Immature natural killer cell (primary cell): ENCODE measurements around the gene PAX8. TPM values are rescaled to one million over a fixed set of nuclear protein-coding genes. Genes with fewer than 3 reads are reported as not detected.
"Not testable (repeated sequence)": the region's sequence is repeated elsewhere in the genome, so short reads cannot be mapped to it uniquely, and the experiment has no call there.

Source experiments
- DNase-seq, 3 donors: peaks; one replicate each; pipeline ENCODE4 v3.0.0; 2022; ENCODE audit warnings: mixed read lengths in 1 of 3
- H3K27ac Mint-ChIP-seq, 6 donors: one replicate each; pipeline ENCODE4 v1.8.0; 2020; ENCODE audit warnings: mixed read lengths in 6 of 6, mild to moderate bottlenecking in 5 of 6, inconsistent platforms in 4 of 6, moderate library complexity in 3 of 6
- H3K27me3 Mint-ChIP-seq, 3 donors: one replicate each; pipeline ENCODE4 v1.8.0; 2020 to 2021; ENCODE audit warnings: low read depth in 3 of 3, mild to moderate bottlenecking in 3 of 3, mixed read lengths in 3 of 3, moderate library complexity in 3 of 3, inconsistent platforms in 1 of 3
- H3K36me3 Mint-ChIP-seq, 3 donors: one replicate each; pipeline ENCODE4 v1.8.0; 2020; ENCODE audit warnings: mixed read lengths in 3 of 3, inconsistent platforms in 2 of 3, mild to moderate bottlenecking in 2 of 3
- H3K4me1 Mint-ChIP-seq, 2 donors: one replicate each; pipeline ENCODE4 v1.8.0; 2020; ENCODE audit warnings: inconsistent platforms in 2 of 2, mild to moderate bottlenecking in 2 of 2, mixed read lengths in 2 of 2, moderate library complexity in 1 of 2
- H3K4me3 Mint-ChIP-seq, 5 donors: one replicate each; pipeline ENCODE4 v1.8.0; 2020; ENCODE audit warnings: mild to moderate bottlenecking in 5 of 5, mixed read lengths in 5 of 5, inconsistent platforms in 3 of 5, moderate library complexity in 3 of 5
- H3K9me3 Mint-ChIP-seq, 6 donors: one replicate each; pipeline ENCODE4 v1.8.0; 2020; ENCODE audit warnings: mild to moderate bottlenecking in 6 of 6, mixed read lengths in 6 of 6, inconsistent platforms in 4 of 6, moderate library complexity in 3 of 6
- polyA plus RNA-seq, 3 donors: library from polyadenylated mRNA; unstranded; fragments of 300-500 nt; fragmentation: Illumina TruSeq; gene quantifications; one replicate each; pipeline ENCODE4 v1.2.3, GENCODE V29; 2021

Gene PAX8
- under 1 TPM in 2 of 3 donors, not detected in 1; 0.29 to 0.93 TPM for polyA plus RNA-seq

DNA sequence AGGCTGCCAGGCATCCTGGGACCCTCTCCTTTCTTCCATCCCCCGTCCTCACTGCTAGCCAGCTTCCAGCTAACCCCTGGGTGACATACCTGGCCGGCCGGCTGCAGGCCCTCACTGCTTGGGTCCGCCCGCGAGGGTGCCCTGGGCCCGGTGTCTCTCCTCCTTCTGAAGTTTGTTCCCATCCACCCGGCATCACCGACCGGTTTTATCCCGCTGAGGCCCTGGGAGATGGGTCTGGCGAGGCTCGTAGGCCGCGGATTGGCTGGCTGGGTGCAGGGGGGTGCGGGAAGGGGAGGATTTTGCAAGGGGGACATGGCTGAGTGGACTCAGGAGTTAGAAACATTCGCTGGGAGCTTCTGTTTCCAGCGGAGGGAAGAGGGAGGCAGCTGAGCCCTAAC is at the start of gene PAX8:
Gene PAX8, minus strand, starts transcription at position 180 of the 398 bp plus-strand sequence. CDS start 527 bp downstream, outside the sequence.
- peaks cover 0 to 1% of the 10 kb centered on the region in 2 donors for H3K4me1 Mint-ChIP-seq
- no peak for DNase-seq
- no peak within 1 kb of the TSS for H3K4me3 Mint-ChIP-seq
- peaks cover 11 to 35% (median 16%) of the 10 kb centered on the region in 3 donors for H3K27me3 Mint-ChIP-seq
- H3K27ac Mint-ChIP-seq: no peak within 1 kb of the TSS
- H3K36me3 Mint-ChIP-seq: no peaks in the 10 kb centered on the region
- no peaks in the 10 kb centered on the region for H3K9me3 Mint-ChIP-seq

DNA sequence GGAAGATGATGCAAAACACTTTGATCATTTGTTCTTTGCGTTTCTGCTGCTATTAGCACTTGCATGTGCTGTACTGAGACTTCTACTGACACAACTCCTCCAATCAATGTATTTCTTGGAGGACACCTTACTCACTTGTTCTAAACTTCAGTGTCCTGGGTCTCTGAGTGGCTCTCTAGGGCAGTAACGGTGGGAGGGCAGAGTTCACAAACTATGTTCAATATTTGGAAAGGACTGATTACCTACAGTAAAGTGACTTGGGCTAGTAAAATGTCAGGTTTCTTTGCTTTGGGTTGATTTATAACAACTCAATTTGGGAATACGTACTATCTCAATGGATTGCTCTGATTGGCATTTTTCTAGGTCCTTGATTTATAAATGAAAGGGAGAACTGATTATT is 49.3 kb upstream of the PAX8 start:
- Mint-ChIP-seq H3K9me3 (no peaks in the 10 kb centered on the region), H3K27ac (no peak overlapping the region), H3K36me3 (no peaks in the 10 kb centered on the region), H3K27me3 (peaks cover 0 to 15% (median 7%) of the 10 kb centered on the region in 3 donors), H3K4me3 (no peak overlapping the region), H3K4me1 (peaks cover 4 to 17% of the 10 kb centered on the region in 2 donors)
- DNase-seq: no peak

DNA sequence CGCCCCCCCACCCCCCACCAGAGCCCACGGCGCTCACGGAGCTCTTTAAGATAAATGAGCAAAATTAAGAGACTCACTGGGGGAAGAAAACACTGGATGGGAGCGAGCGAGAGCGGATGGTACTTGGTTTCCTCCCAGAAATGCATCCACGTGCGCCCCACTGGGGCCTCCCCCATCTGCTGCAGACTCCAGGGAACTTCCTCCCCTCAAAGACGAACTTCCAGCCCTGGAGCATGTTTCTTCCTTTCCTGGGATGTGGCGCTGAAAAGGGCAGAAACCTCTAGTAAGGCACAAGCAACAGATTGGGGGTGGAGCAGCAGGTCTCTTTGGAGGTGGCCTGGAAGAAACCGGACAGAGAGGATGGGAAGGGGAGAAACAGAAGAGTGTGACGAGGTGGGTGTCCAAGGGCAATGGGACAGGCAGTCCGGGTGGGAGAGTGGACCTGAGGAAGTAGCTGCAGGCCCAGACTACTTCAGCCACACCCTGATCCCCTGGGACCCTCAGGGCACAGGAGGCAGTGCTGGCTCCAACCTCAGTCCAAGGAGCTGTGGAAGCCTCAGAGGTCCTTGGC is 46.5 kb upstream of the PAX8 start:
- H3K9me3 Mint-ChIP-seq, H3K36me3 Mint-ChIP-seq, DNase-seq: not testable (repeated sequence)
- Mint-ChIP-seq H3K4me3 (peak overlapping the region in 3 of 5 donors; percentile 43 to 70 (median 58)), H3K4me1 (peaks cover 4 to 17% of the 10 kb centered on the region in 2 donors), H3K27ac (peak overlapping the region in 1 of 6 donors; percentile 40), H3K27me3 (peaks cover 0 to 18% (median 7%) of the 10 kb centered on the region in 3 donors)

DNA sequence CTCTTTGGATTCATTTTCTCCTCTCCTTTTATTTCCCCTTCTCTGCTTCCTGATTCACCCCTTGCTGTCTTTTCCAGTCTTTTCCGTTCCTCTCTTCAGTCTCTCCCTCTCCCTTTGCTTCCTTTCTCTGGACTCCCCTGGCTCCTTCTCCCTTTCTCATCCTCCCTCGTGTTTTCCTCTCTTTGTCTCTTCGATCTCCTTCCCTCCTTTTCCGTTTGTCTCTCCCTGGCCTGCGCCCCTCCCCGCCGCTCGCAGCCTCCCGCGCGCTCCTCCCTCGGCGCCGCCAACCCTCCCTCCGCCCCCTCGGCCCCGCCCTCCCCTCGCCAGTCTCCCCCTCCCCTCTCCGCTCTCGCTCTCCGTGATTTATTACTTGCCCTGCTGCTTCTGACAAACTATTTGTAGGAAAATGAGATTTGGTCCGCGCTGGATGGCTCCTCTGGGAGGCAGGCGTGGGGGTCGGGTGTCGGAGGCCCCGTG is 46.0 kb upstream of the PAX8 start:
- Mint-ChIP-seq H3K27me3 (peaks cover 0 to 18% (median 7%) of the 10 kb centered on the region in 3 donors), H3K36me3 (no peaks in the 10 kb centered on the region), H3K4me1 (peaks cover 4 to 17% of the 10 kb centered on the region in 2 donors), H3K9me3 (no peaks in the 10 kb centered on the region), H3K4me3 (peak overlapping the region; percentile 19 to 70 (median 43)), H3K27ac (no peak overlapping the region)
- DNase-seq: no peak

DNA sequence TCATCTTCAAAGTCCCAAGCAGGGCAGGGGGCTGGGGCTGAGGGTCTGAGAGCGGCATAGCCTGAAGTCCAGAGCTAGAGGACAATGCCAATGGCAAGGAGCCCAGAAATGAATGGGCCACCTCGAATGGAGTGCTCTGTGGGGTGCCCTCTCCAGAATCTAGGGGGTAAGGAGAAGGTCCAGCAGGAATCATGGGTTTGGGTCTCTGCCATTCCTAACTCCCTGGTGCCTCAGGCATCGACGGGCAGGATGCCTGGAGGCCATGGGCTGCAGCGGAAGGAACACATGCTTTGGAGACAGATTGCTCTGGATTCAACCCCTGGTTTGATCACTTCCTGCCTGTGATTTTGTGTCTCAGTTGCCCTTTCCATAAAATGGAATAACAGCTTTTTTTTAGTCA is 44.4 kb upstream of the PAX8 start:
- DNase-seq, H3K4me3 Mint-ChIP-seq, H3K9me3 Mint-ChIP-seq, H3K27ac Mint-ChIP-seq, H3K36me3 Mint-ChIP-seq: not testable (repeated sequence)
- Mint-ChIP-seq H3K4me1 (peaks cover 4 to 17% of the 10 kb centered on the region in 2 donors), H3K27me3 (peaks cover 0 to 18% (median 7%) of the 10 kb centered on the region in 3 donors)

DNA sequence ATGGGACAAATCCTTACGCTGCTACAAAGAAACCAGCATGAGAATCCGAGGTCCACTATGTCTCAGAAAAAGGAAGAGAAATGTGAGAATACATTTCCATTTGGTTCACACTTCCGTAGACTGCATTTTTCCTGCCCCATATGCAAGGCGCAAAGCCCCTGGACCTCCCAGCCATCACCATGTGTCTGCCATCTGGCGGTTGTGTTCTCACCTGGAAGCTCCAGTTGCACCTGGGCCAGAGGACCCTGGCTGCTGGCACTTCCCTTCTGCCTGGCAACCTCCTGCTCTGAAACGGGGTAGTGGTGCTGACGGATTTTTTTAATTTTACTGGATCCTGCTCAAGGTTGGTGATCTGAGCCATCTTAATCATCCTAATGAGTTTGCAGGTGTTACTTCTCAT is 41.4 kb upstream of the PAX8 start:
- H3K4me3 Mint-ChIP-seq, DNase-seq, H3K9me3 Mint-ChIP-seq, H3K36me3 Mint-ChIP-seq, H3K4me1 Mint-ChIP-seq, H3K27ac Mint-ChIP-seq: not testable (repeated sequence)
- H3K27me3 Mint-ChIP-seq: peaks cover 0 to 17% (median 4%) of the 10 kb centered on the region in 3 donors

DNA sequence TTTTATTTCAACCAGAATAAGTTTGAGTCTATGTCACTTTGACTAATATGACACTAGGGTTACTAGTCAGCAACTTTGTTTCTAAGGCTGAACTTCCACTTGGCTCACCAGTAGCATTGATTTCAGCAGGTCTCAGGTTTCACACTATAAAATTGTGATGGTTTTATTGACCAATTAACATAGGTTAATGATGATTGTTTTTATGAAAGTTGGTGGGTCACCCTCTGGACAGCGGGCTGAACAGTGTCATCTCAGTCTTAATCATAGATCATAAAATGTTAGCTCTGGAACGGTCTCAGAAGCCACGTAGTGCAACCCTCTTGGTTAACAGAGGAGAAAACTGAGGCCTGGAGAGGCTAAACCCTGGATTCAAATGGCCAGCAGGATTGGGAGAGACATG is 40.2 kb upstream of the PAX8 start:
- H3K27ac Mint-ChIP-seq, DNase-seq, H3K36me3 Mint-ChIP-seq, H3K9me3 Mint-ChIP-seq, H3K4me1 Mint-ChIP-seq, H3K4me3 Mint-ChIP-seq: not testable (repeated sequence)
- peaks cover 0 to 13% (median 3%) of the 10 kb centered on the region in 3 donors for H3K27me3 Mint-ChIP-seq

DNA sequence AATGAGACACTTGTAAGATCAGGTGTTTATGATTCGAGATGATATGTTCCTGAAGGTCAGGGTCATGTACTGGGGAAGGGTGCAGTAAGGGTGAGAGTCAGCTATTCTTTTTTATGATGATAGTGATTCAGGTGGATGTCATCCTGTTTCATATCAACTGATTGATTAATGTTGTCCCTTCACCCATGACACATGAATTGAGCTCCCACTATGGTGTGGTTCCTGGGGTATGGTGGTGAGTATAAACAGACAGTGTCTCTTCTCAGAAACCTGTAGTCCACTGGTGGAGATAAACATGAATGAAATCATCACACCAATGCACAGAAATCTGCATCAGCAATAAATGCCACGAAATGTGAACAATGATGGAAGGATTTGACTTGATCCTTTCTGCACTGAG is 37.4 kb upstream of the PAX8 start:
- no peak for DNase-seq
- H3K27ac Mint-ChIP-seq: no peak overlapping the region
- no peaks in the 10 kb centered on the region for H3K4me1 Mint-ChIP-seq
- H3K27me3 Mint-ChIP-seq: peaks cover 0 to 6% (median 3%) of the 10 kb centered on the region in 3 donors
- no peak overlapping the region for H3K4me3 Mint-ChIP-seq
- H3K9me3 Mint-ChIP-seq: no peaks in the 10 kb centered on the region
- no peaks in the 10 kb centered on the region for H3K36me3 Mint-ChIP-seq

DNA sequence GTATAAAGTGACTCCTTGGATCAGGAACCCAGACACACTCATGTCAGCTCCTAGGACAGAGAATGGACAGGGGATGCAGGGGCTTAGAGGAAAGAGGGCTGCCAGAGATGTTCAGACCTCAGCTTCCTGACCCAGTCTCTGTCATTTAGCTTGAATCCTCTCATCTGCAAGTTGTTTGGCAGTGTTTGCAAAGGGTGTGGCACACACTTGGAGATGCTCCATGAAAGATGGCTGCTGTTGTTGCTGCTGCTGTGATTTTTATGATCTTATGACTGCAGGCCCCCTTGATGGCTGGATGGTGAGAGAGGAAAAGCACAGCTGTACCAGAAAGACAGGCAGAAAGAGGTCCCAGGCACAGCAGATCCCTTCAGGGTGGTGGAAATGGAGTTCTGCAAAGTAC is 35.9 kb upstream of the PAX8 start:
- not testable (repeated sequence) for DNase-seq, H3K9me3 Mint-ChIP-seq, H3K27me3 Mint-ChIP-seq, H3K36me3 Mint-ChIP-seq, H3K4me3 Mint-ChIP-seq, H3K27ac Mint-ChIP-seq, H3K4me1 Mint-ChIP-seq

DNA sequence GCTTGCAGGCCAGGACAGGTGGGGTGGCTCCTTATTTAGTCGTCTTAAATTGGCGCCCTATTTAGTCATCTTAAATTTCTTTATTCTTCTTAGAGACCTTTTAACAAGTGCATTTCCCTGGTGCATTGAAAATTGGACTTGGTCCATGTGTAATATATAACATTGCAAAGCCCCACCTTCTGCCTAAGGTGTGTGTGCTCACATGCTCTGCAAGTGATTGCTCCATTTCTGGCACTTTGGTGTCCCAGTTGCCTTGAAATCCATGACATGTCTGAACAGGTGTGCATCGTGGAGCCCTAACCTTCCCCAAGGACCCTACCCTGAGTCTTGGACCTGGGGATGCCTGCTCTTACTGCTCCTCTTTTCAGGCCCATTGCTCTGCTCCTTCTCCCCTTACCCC is 35.5 kb upstream of the PAX8 start:
- not testable (repeated sequence) for H3K27ac Mint-ChIP-seq, H3K9me3 Mint-ChIP-seq, DNase-seq, H3K27me3 Mint-ChIP-seq, H3K36me3 Mint-ChIP-seq, H3K4me1 Mint-ChIP-seq, H3K4me3 Mint-ChIP-seq

DNA sequence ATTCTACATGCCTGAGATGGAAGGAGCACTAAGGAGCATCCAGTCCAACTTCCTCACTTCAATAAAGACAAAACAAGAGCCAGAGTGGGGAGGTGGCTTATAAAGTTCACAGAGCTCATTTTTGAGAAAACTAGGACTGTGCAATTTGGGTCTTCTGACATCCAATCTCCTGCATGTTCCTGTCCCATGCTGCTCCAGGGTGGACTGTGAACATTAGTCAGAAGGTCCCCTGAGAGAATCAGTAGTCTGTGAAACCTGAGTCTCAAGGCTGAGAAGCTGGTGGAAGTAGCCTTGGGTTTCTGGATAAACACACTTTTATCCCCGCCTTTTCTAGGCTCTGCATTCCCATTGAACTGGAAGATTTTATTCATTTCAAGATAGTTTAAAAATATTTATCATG is 33.1 kb upstream of the PAX8 start:
- H3K9me3 Mint-ChIP-seq, H3K4me3 Mint-ChIP-seq, H3K36me3 Mint-ChIP-seq, H3K4me1 Mint-ChIP-seq, H3K27ac Mint-ChIP-seq, DNase-seq: not testable (repeated sequence)
- peaks cover 0 to 11% (median 1%) of the 10 kb centered on the region in 3 donors for H3K27me3 Mint-ChIP-seq

DNA sequence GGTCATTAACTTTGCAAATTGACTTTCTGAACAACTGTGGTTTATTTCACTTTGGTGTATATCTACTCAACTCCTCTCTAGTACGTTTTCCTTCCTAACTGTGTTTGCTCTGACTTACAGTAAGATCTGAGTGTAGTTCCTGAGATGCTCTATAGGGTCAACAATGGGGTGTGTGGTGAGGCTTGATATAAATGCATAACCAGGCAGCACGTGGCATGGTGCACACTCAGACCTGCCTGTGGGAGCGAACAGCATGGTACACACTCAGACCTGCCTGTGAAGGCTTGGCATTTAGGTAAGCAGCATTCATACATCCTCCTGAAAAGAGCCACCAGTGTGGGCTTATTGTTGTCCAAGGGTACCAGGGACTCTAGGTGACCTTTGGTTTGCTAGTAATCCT is 32.5 kb upstream of the PAX8 start:
- H3K9me3 Mint-ChIP-seq, DNase-seq, H3K4me3 Mint-ChIP-seq, H3K27me3 Mint-ChIP-seq, H3K36me3 Mint-ChIP-seq, H3K4me1 Mint-ChIP-seq, H3K27ac Mint-ChIP-seq: not testable (repeated sequence)

DNA sequence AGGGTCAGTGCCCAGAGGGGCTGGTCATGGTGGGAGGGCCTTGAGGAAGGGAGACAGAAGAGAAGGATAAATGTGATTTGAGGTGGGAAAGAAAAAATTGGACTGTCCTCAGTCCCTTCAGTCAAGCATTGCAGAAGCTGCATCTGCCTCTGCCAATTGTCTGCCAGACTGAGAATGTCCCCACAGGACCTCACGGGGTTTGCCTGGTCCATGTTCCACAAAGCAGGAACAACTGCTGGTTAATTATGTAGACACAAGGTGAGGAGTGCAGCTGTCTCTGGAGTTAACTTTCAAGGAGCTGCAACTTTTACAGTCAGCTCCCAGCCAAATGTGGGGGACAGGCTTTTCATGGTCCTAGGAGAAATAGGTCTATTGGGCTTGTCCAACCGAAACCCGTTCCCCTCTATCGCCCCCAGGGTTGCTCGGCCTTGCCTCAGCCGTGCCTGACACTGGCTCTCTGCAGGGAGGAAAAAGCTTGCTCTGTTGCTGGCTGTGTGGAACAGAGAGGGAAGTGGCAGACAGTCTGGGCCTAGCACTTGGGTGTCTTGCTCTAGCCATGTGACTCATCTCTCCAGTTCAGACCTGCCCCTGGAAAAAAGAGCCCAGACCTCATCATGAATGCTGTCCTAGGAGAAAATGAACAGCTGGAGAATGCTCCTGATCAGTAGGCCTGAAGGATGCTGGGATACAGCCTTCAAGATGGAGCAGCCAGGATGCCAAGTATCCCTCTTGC is 31.1 kb upstream of the PAX8 start:
- no peak for DNase-seq
- H3K4me1 Mint-ChIP-seq: no peaks in the 10 kb centered on the region
- H3K9me3 Mint-ChIP-seq: no peaks in the 10 kb centered on the region
- peaks cover 0 to 9% (median 1%) of the 10 kb centered on the region in 3 donors for H3K27me3 Mint-ChIP-seq
- H3K27ac Mint-ChIP-seq: no peak overlapping the region
- no peak overlapping the region for H3K4me3 Mint-ChIP-seq
- H3K36me3 Mint-ChIP-seq: no peaks in the 10 kb centered on the region

DNA sequence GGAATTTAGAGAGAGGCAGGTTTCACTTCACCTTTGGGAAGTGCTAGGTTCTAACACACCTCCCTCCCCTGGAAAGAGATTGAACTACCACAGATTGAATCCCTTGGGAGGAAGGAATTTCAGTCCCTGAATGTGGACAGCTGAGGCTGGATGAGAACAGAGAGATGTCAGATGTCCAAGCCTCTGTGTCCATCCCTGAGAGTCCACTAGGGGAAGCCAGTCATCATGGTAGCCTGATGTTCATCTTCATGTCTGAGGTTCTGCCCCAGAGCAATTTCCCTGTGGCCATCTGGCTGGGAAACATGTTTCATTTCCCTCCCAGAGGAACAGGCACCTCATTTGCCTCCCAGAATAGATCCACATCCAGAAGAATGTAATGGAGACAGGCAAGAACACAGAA is 30.1 kb upstream of the PAX8 start:
- H3K4me1 Mint-ChIP-seq, H3K9me3 Mint-ChIP-seq, H3K27me3 Mint-ChIP-seq, H3K36me3 Mint-ChIP-seq, H3K27ac Mint-ChIP-seq, H3K4me3 Mint-ChIP-seq, DNase-seq: not testable (repeated sequence)

DNA sequence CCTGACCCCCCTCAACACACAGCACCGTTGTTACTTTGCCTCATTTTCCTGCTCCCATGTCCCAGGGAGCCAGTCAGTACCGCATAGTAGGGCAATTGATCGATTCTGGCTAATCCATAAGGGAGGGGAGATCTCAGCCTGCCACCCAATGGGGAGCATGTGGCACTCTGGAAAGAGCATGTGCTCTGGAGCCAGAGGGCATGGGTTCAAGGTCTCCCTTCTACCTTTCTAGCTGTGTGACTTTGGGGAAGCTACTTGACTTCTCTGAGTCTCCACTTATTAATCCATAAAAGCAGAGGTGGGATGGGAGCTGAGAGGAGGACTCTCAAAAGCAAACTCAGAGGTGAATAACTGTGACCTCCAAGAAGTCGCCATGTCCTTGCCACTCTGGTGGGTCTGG is 27.5 kb upstream of the PAX8 start:
- not testable (repeated sequence) for DNase-seq, H3K9me3 Mint-ChIP-seq, H3K36me3 Mint-ChIP-seq, H3K27ac Mint-ChIP-seq, H3K4me1 Mint-ChIP-seq, H3K27me3 Mint-ChIP-seq, H3K4me3 Mint-ChIP-seq
